Measurements from ENCODE around the gene ACOT7. TPM values are rescaled to one million over a fixed set of nuclear protein-coding genes. Genes with fewer than 3 reads are reported as not detected.
A peak's percentile ranks its signal among the peaks of the same experiment; 100 is the strongest.

ACOT7 gene
- total and polyA plus RNA-seq, 10 donors, result 10.6 to 31.5 (median 20.3) TPM

DNA sequence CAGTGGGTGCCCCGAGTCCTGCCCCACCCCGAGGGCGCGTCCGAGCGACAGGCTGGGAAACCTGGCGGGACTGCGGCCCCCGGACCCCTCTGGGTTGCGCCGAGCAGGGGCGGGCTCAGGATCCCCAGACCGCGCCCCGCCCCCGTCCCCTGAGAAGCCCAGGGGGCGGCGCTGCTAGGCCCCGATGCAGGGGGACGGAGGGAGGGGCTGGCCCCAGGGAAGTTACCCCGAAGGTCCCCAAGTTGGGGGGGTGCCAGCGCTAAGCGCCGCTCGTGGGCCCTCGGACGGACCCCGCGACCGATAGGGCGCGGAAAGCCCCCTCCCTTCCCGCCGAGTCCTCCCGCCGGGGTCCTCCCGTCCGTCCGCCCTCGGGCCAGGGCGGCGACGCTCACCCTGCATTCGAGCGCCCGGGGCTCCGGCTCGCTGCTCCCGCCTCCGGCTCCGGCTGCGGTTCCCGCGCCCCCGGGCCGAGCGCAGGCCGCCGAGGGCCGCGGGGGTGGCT, 133.1 kb downstream of the ACOT7 start:
- H3K4me1 ChIP-seq, result peaks cover 15 to 60% (median 43%) of the 10 kb centered on the region in 6 donors
- no peaks in the 10 kb centered on the region for H3K36me3 ChIP-seq
- peak overlapping the region in 7 of 8 donors; percentile 67 to 80 (median 76) for H3K27ac ChIP-seq
- no peaks in the 10 kb centered on the region for H3K9me3 ChIP-seq
- TF ChIP-seq, protein P1, sequence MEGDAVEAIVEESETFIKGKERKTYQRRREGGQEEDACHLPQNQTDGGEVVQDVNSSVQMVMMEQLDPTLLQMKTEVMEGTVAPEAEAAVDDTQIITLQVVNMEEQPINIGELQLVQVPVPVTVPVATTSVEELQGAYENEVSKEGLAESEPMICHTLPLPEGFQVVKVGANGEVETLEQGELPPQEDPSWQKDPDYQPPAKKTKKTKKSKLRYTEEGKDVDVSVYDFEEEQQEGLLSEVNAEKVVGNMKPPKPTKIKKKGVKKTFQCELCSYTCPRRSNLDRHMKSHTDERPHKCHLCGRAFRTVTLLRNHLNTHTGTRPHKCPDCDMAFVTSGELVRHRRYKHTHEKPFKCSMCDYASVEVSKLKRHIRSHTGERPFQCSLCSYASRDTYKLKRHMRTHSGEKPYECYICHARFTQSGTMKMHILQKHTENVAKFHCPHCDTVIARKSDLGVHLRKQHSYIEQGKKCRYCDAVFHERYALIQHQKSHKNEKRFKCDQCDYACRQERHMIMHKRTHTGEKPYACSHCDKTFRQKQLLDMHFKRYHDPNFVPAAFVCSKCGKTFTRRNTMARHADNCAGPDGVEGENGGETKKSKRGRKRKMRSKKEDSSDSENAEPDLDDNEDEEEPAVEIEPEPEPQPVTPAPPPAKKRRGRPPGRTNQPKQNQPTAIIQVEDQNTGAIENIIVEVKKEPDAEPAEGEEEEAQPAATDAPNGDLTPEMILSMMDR (IDR thresholded peaks at IDR 0.05 in 8 of 11, conservative IDR thresholded peaks at IDR 0.05 in 3 of 11), result no peak
- TF ChIP-seq POLR2AphosphoS5 (IDR thresholded peaks at IDR 0.05), result no peak
- no peak for TF ChIP-seq POLR2A (IDR thresholded peaks at IDR 0.05)
- peak overlapping the region; percentile 55 to 85 (median 70) for H3K4me3 ChIP-seq
- intact Hi-C loops (cut with DNase I; ENCODE audit: low total_unique reads), result no loop called here
- peaks cover 0 to 62% (median 24%) of the 10 kb centered on the region in 7 donors for H3K27me3 ChIP-seq (replicated peaks in 1 of 7)
- 0 to 1% (median 0%) methylated on average over 1 to 61 of the region's 61 CpGs for WGBS, 5 donors
- no peak for DNase-seq

DNA sequence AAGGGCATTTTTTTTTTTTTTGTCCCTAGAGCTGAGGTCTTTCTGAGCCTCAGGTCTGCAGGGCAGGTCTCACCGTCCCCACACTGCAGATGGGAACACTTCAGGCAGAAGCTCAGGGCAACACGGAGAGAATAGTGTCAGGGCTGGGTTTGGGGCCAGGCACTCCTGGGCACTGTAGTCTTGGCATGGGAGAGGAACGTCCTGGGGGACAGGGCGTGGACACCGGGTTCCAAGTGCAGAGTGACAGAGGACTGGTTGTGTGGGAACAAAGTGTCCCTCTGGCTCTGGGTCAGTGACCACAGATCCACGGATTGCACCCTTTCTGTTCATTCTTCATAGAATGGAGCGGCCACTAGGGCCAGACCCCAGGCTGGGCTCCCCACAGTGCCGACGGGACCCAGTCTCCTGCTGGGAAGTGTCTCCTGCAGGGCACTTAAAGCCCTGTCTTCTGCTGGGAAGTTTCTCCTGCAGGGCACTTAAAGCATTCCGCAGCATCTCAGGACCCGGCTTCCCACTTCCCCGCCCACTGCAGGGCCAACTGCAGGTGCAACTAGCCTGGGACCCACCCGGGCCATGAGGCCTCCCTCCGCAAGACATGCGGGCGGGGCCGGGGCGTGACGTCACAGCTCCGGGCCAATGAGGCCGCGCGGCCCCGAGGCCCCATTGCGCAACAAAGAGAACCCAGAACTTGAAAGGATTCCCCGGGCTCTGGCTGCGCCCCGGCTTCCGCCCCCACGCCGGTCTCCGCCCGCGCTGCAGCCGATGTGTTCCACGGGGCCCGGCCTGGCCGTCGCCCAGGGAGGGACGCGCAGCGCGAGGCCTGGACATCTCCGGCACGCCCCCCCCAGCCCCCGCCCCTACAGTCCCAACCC, 133.8 kb downstream of the ACOT7 start:
- Histone ChIP-seq H3K27ac (peak overlapping the region in 6 of 8 donors; percentile 70 to 80 (median 77)), H3K4me3 (peak overlapping the region; percentile 55 to 85 (median 70)), H3K4me1 (peaks cover 15 to 60% (median 43%) of the 10 kb centered on the region in 6 donors), H3K27me3 (replicated peaks in 1 of 7) (peaks cover 0 to 62% (median 24%) of the 10 kb centered on the region in 7 donors), H3K36me3 (no peaks in the 10 kb centered on the region), H3K9me3 (no peaks in the 10 kb centered on the region)
- peak; percentile 90 for DNase-seq
- TF ChIP-seq POLR2AphosphoS5 (IDR thresholded peaks at IDR 0.05), result peak in 2 of 3 donors; percentile 49 to 65
- TF ChIP-seq, protein P1 (IDR thresholded peaks at IDR 0.05 in 8 of 11, conservative IDR thresholded peaks at IDR 0.05 in 3 of 11), result no peak
- 5 to 22% (median 10%) methylated on average over 14 to 46 of the region's 46 CpGs for WGBS, 5 donors
- intact Hi-C loops (cut with DNase I; ENCODE audit: low total_unique reads), result no loop called here

DNA sequence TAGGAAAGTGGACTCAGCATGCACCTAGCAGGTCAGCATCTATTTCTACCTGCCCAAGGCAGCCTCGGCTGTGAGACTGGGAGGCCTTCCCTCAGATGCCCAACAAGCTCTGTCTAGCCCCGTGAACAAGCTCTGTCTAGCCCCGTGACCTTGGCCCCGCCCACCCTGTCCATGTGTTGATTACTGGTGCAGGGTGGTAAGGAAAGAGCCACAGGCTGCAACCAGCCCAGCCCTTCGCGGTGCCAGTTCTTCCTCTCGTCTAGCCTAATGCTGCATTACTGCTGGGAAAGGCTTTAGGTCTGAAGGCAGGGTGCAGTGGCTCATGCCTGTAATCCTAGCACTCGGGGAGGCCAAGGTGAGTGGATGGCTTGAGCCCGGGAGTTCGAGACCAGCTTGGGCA, 134.9 kb downstream of the ACOT7 start:
- peaks cover 0 to 60% (median 24%) of the 10 kb centered on the region in 7 donors for H3K27me3 ChIP-seq (replicated peaks in 1 of 7)
- H3K4me3 ChIP-seq, result no peak overlapping the region
- no peak for DNase-seq
- 61 to 81% (median 73%) methylated on average over 4 to 10 of the region's 10 CpGs for WGBS, 5 donors
- H3K27ac ChIP-seq, result peak overlapping the region in 5 of 8 donors; percentile 67 to 82 (median 76)
- TF ChIP-seq, protein P1 (IDR thresholded peaks at IDR 0.05 in 8 of 11, conservative IDR thresholded peaks at IDR 0.05 in 3 of 11), result no peak
- TF ChIP-seq POLR2A (IDR thresholded peaks at IDR 0.05) (no peak), POLR2AphosphoS5 (IDR thresholded peaks at IDR 0.05) (no peak)
- H3K4me1 ChIP-seq, result peaks cover 15 to 67% (median 41%) of the 10 kb centered on the region in 6 donors
- no peaks in the 10 kb centered on the region for H3K9me3 ChIP-seq
- intact Hi-C loops (cut with DNase I; ENCODE audit: low total_unique reads), result no loop called here
- H3K36me3 ChIP-seq, result peaks cover 0 to 2% (median 0%) of the 10 kb centered on the region in 6 donors
